Type B pancreatic cell (in vitro differentiated cells): ENCODE measurements around the gene ADAMTS16. TPM values are rescaled to one million over a fixed set of nuclear protein-coding genes. Genes with fewer than 3 reads are reported as not detected.

Source experiments
- DNase-seq: peaks from one replicate; pipeline ENCODE4 v3.0.0; 2021; ENCODE audit warnings: mixed read lengths; ENCODE audit not compliant: unreplicated experiment; ENCODE audit errors: extremely low spot score
- H3K27ac Mint-ChIP-seq: 2 replicates; pipeline ENCODE4 v1.8.0; 2021; ENCODE audit warnings: mild to moderate bottlenecking, mixed read lengths
- H3K27me3 Mint-ChIP-seq: 2 replicates; pipeline ENCODE4 v1.8.0; 2021; ENCODE audit warnings: mixed read lengths
- H3K36me3 Mint-ChIP-seq: 2 replicates; pipeline ENCODE4 v1.8.0; 2021; ENCODE audit warnings: mixed read lengths
- H3K4me1 Mint-ChIP-seq: one replicate; pipeline ENCODE4 v1.8.0; 2021; ENCODE audit warnings: mixed read lengths; ENCODE audit not compliant: unreplicated experiment
- H3K4me3 Mint-ChIP-seq: 2 replicates; pipeline ENCODE4 v1.8.0; 2021; ENCODE audit warnings: mild to moderate bottlenecking, mixed read lengths
- H3K9me3 Mint-ChIP-seq: 2 replicates; pipeline ENCODE4 v1.8.0; 2021; ENCODE audit warnings: mixed read lengths
- CTCF ChIP-seq: fragments of 200-600 bp; sonication (generic); conservative IDR thresholded peaks from 2 replicates; pipeline ENCODE4 v1.5.0; 2021; ENCODE audit warnings: antibody characterized with exemption, mild to moderate bottlenecking
- total RNA-seq: library from RNA; stranded (reverse); gene quantifications from 2 replicates; pipeline ENCODE4 v1.2.1, GENCODE V29; 2021; ENCODE audit warnings: low replicate concordance

Gene ADAMTS16
- total RNA-seq, 1 donor from 2014 or later, result 23.3 TPM

GRCh38 chr5:5198815-5199214 lies 58.7 kb downstream of the ADAMTS16 start:
- no peak for DNase-seq
- Mint-ChIP-seq H3K36me3 (peaks cover 3% of the 10 kb centered on the region), H3K9me3 (no peaks in the 10 kb centered on the region), H3K4me1 (no peaks in the 10 kb centered on the region), H3K27me3 (peaks cover 3% of the 10 kb centered on the region), H3K27ac (no peak overlapping the region), H3K4me3 (no peak overlapping the region)
- no peak for TF ChIP-seq CTCF

- no peak overlapping the region for H3K27ac Mint-ChIP-seq
- H3K4me1 Mint-ChIP-seq, result no peaks in the 10 kb centered on the region
- TF ChIP-seq CTCF, result no peak
- no peak overlapping the region for H3K4me3 Mint-ChIP-seq
- no peaks in the 10 kb centered on the region for H3K27me3 Mint-ChIP-seq
- no peaks in the 10 kb centered on the region for H3K9me3 Mint-ChIP-seq
- DNase-seq, result no peak
- H3K36me3 Mint-ChIP-seq, result no peaks in the 10 kb centered on the region
These were observed 59.4 kb downstream of the ADAMTS16 start for GRCh38 chr5:5199495-5199894.

DNA sequence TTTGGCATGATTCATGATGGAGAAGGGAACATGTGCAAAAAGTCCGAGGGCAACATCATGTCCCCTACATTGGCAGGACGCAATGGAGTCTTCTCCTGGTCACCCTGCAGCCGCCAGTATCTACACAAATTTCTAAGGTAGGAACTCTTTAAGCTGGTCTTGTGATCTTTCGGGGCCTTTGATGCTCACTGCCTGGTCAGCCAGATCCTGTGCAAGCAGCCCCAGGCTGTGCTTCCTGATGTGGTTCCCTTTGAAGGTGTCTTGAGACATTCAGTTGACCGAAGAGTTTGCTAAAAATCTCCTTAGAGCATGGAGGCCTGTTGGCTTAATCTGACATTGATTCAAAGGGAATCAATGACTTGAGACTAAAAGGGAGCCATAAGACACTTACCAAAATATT lies 60.0 kb downstream of the ADAMTS16 start:
- Mint-ChIP-seq H3K27ac (no peak overlapping the region), H3K27me3 (no peaks in the 10 kb centered on the region), H3K9me3 (no peaks in the 10 kb centered on the region), H3K4me1 (no peaks in the 10 kb centered on the region), H3K36me3 (no peaks in the 10 kb centered on the region), H3K4me3 (no peak overlapping the region)
- no peak for TF ChIP-seq CTCF
- no peak for DNase-seq

DNA sequence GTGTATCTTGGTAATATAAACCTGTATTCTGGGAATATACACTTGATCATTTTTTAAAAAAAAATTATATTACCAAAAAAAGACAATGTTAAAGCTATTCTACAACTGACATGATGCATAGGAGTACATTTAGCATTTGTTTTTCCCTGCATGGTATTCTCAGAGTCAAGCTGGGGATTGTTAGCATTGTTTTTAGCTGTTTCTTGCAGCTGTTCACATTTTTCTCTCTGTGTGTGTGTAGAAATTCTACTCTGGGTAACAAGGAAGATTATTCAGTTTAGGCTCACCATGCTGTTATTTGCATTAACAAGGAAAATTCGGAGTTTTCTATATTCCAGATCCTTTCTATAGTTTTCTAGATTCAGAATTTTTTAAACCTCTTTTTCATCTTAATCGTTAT lies 62.2 kb downstream of the ADAMTS16 start:
- no peak for DNase-seq
- Mint-ChIP-seq H3K36me3 (no peaks in the 10 kb centered on the region), H3K27me3 (no peaks in the 10 kb centered on the region), H3K4me3 (no peak overlapping the region), H3K9me3 (peaks cover 6% of the 10 kb centered on the region), H3K27ac (no peak overlapping the region), H3K4me1 (no peaks in the 10 kb centered on the region)
- TF ChIP-seq CTCF, result no peak

- DNase-seq, result no peak
- Mint-ChIP-seq H3K36me3 (no peaks in the 10 kb centered on the region), H3K27me3 (no peaks in the 10 kb centered on the region), H3K4me3 (no peak overlapping the region), H3K4me1 (no peaks in the 10 kb centered on the region), H3K27ac (no peak overlapping the region), H3K9me3 (peaks cover 6% of the 10 kb centered on the region)
- TF ChIP-seq CTCF, result no peak
These were observed 63.3 kb downstream of the ADAMTS16 start for GRCh38 chr5:5203451-5203850.

- no peak for TF ChIP-seq CTCF
- Mint-ChIP-seq H3K9me3 (peaks cover 6% of the 10 kb centered on the region), H3K36me3 (no peaks in the 10 kb centered on the region), H3K4me3 (no peak overlapping the region), H3K27me3 (no peaks in the 10 kb centered on the region), H3K4me1 (peaks cover 13% of the 10 kb centered on the region), H3K27ac (no peak overlapping the region)
- DNase-seq, result no peak
These were observed 67.7 kb downstream of the ADAMTS16 start for GRCh38 chr5:5207828-5208227.
